Cardiac septum (tissue), 1 donor: ENCODE results near the gene DLGAP4. TPM values are rescaled to one million over a fixed set of nuclear protein-coding genes. Genes with fewer than 3 reads are reported as not detected.

Experiments used
- DNase-seq: peaks from one replicate; pipeline ENCODE4 v3.0.0-alpha.2; 2020; ENCODE audit warnings: low spot score
- intact Hi-C: fragments of 100-400 bp; cut with DNase I; formaldehyde crosslinking; loops from one replicate; pipeline ENCODE4 v1.14.0; 2022
- total RNA-seq: library from RNA; stranded (reverse); fragmentation: NEBNext Ultra II Directional; extraction: Animal tissue kit (Norgen Biotek cat#: 25700); gene quantifications from one replicate; pipeline ENCODE4 v1.2.1, GENCODE V29; 2021
- donor health status: DM: no; HTN: no; CAD: no.

DLGAP4 gene
- total RNA-seq, 1 donor from 2014 or later, result 95.2 TPM

GRCh38 chr20:36272547-36273220 is 33.5 kb upstream of the DLGAP4 start:
- DNase-seq, result no peak
- intact Hi-C loops, result no loop called here

- DNase-seq, result no peak
- intact Hi-C loops, result no loop called here
Measured at GRCh38 chr20:36273414-36274180, 32.5 kb upstream of the DLGAP4 start.

- intact Hi-C loops, result no loop called here
- DNase-seq, result peak; percentile 41
Measured at GRCh38 chr20:36274181-36274841, 31.8 kb upstream of the DLGAP4 start.

GRCh38 chr20:36275011-36275410 is 31.1 kb upstream of the DLGAP4 start:
- no peak for DNase-seq
- intact Hi-C loops, result no loop called here

- no peak for DNase-seq
- intact Hi-C loops, result no loop called here
Measured at GRCh38 chr20:36275441-36276189, 30.5 kb upstream of the DLGAP4 start.

- intact Hi-C loops, result no loop called here
- peak; percentile 63 for DNase-seq
Measured at GRCh38 chr20:36277546-36277945, 28.6 kb upstream of the DLGAP4 start.

GRCh38 chr20:36279362-36279761 is 26.8 kb upstream of the DLGAP4 start:
- intact Hi-C loops, result no loop called here

GRCh38 chr20:36279776-36280175 is 26.4 kb upstream of the DLGAP4 start:
- no peak for DNase-seq
- intact Hi-C loops, result no loop called here

More at GRCh38 chr20:36279362-36279761, 26.8 kb upstream of the DLGAP4 start:
- DNase-seq, result peak; percentile 44

GRCh38 chr20:36281785-36282380 is 24.3 kb upstream of the DLGAP4 start:
- intact Hi-C loops, result no loop called here
- peak; percentile 51 for DNase-seq

- intact Hi-C loops, result no loop called here
- DNase-seq, result peak; percentile 43
Measured at GRCh38 chr20:36284751-36285150, 21.4 kb upstream of the DLGAP4 start.

- intact Hi-C loops, result no loop called here
Measured at GRCh38 chr20:36285746-36286447, 20.2 kb upstream of the DLGAP4 start.

GRCh38 chr20:36297656-36298055 is 8.5 kb upstream of the DLGAP4 start:
- DNase-seq, result peak; percentile 19
- intact Hi-C loops, result no loop called here

More at GRCh38 chr20:36285746-36286447, 20.2 kb upstream of the DLGAP4 start:
- peak; percentile 57 for DNase-seq

- peak; percentile 24 for DNase-seq
Measured at GRCh38 chr20:36298061-36298460, 8.1 kb upstream of the DLGAP4 start.

GRCh38 chr20:36298795-36299339 is 7.3 kb upstream of the DLGAP4 start:
- DNase-seq, result peak; percentile 9
- intact Hi-C loops, result no loop called here

More at GRCh38 chr20:36298061-36298460, 8.1 kb upstream of the DLGAP4 start:
- intact Hi-C loops, result no loop called here

GRCh38 chr20:36299459-36299858 is 6.7 kb upstream of the DLGAP4 start:
- DNase-seq, result no peak
- intact Hi-C loops, result no loop called here

- no peak for DNase-seq
- intact Hi-C loops, result no loop called here
Measured at GRCh38 chr20:36301359-36302119, 4.6 kb upstream of the DLGAP4 start.

GRCh38 chr20:36303020-36303595 is 3.0 kb upstream of the DLGAP4 start:
- intact Hi-C loops, result no loop called here

More at GRCh38 chr20:36303020-36303595, 3.0 kb upstream of the DLGAP4 start:
- DNase-seq, result no peak
